NOMO-1 (cell line): ENCODE data around the gene COASY.
"Not testable (repeated sequence)": the region's sequence is repeated elsewhere in the genome, so short reads cannot be mapped to it uniquely, and the experiment has no call there.

Source experiments
- DNase-seq, 2 experiments: peaks; one replicate each; lab custom pipeline; 2025; ENCODE audit not compliant: unreplicated experiment in 2 of 2; lab: John Stamatoyannopoulos, UW

COASY gene

DNA sequence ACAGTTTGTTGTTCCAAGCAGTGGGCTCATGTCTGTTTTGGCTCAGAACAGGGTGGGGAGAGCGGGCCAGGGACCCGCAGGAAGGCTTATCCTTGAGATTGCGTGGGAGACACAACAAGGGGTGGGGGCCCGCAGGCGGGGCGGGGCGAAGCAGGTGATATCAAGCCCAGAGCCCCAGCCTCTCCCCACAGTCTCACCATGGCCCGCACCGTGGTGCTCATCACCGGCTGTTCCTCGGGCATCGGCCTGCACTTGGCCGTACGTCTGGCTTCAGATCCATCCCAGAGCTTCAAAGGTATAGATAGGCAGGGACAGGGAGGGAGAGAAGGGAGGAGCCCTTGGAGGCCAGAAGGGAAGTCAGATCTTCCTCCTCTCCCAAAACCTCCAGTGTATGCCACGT is 9.2 kb upstream of the COASY start, which contains the start of gene HSD17B1:
HSD17B1 (plus strand) TSS at position 188 of the 400 bp plus-strand sequence; CDS start at position 199, 11 bp downstream.
- DNase-seq = not testable (repeated sequence)

DNA sequence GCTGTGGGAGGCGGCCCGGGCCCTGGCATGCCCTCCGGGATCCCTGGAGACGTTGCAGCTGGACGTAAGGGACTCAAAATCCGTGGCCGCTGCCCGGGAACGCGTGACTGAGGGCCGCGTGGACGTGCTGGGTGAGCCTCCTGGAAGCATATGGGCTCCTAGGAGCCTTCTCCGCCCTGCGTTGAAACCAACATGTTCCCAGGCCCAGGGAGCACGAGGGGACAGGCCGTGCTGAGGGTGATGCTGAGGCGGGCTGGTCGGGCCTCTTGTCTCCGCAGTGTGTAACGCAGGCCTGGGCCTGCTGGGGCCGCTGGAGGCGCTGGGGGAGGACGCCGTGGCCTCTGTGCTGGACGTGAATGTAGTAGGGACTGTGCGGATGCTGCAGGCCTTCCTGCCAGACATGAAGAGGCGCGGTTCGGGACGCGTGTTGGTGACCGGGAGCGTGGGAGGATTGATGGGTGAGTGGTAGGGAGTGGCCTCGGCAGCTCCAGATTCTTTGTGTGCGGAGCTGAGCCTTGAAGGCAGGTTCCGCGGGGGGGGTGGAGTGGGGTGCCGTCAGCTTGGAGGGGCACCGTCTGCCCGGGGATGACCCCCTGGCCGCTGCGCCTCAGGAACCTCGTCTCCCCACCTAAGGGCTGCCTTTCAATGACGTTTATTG is 8.7 kb upstream of the COASY start:
- DNase-seq = no peak

DNA sequence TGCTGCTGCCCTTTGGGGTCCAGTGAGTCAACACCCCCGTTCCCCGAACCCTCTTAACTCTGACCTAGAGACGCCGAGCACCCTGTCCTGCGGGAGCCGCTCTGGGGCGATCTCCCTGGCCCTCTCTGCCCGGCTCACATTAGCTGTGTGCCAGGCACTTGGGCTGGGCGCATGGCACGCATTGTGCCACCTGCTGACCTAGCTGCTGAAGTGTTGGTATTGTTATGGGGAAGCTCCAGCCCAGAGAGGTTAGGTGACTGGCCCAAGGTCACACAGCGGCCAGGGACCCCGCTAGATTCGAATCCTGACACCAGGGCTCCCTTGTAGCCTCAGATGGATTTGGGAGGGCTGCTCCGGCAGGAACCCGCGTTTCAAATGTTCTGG is 8.1 kb upstream of the COASY start:
- no peak for DNase-seq

DNA sequence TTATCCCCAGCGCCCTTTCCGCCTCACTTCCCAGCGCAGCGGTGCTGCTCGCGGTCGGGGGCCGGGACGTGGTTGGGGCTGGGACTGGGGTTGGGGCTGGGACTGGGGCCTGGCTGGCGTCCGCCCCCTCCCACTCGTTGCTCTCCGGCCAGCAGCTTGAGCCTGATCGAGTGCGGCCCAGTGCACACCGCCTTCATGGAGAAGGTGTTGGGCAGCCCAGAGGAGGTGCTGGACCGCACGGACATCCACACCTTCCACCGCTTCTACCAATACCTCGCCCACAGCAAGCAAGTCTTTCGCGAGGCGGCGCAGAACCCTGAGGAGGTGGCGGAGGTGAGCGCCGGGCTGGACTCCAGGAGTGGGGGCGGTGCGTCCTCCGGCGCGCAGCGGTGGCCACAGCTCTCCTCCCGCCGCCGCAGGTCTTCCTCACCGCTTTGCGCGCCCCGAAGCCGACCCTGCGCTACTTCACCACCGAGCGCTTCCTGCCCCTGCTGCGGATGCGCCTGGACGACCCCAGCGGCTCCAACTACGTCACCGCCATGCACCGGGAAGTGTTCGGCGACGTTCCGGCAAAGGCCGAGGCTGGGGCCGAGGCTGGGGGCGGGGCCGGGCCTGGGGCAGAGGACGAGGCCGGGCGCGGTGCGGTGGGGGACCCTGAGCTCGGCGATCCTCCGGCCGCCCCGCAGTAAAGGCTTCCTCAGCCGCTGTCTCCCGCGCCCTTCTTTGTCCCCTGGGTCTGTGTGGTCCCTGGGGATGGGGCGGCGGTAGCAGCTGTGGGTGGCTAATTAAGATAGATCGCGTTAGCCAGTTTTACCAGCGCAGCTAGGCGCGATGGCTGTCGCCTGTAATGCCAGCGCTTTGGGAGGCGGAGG is 7.5 kb upstream of the COASY start:
- peak; percentile 73 to 94 for DNase-seq

DNA sequence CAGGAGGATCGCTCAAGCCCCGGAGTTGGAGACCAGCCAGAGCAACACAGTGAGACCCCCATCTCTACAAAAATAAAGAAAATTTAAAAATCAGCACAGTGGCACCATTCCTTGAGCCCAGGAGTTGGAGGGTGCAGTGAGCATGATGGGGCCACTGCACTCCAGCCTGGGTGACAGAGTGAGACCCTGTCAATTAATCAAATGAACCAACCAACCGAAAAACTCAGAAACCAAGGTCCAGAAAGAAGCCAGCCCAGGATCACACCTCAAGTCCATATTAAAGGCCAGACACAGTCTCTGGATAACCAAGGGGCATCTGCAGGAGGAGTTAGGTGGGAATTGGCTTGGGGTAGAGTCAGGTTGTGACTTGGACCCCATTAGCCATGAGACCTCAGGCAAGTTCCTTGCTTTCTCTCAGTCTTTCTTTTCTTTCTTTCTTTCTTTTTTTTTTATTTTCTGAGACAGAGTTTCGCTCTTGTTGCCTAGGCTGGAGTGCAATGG is 6.8 kb upstream of the COASY start:
- DNase-seq = no peak

DNA sequence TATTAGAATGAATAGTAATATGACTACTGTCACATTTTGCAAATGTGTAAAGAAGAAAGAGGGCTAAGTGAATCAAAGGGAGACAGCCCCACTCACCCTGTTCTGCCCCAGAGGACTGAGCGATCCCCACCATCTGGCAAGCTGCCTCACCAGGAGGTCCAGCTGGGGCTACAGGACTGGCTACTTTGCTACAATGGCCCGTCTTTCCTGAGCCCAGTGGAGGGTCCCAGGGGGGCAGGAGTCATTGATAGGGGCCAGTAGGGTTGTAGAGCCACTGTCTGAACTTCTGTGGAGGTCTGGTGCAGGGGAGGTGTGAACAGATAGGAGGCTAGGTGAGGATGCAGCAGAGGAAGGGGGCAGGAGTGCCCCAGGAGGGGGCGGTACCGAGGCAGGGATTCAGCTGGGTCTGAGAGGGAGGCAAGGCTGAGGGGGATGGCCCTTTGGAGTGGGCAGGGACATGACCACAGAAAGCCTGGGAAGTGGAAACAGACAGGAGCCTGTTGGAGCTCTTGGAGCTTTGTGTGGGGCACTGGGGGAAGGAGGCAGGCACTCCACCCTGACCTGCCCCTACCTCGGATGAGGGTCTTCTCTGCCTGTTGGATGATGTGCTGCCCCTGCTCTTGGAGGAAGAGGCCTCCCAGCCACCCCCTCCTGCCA is 5.9 kb upstream of the COASY start:
- DNase-seq = not testable (repeated sequence)

DNA sequence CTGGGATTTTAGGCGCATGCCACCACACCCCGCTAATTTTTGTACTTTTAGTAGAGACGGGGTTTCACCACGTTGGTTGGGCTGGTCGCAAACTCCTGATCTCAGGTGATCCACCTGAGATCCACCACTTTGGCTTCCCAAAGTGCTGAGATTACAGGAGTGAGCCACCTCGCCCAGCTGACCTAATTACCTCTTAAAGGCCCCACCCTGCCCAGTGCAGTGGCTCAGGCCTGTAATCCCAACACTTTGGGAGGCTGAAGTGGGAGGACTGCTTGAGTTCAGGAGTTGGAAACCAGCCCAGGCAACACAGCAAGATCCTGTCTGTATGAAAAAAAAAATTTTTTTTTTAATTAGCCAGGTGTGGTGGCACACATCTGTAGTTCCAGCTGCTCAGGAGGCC is 2.9 kb upstream of the COASY start:
- no peak for DNase-seq

DNA sequence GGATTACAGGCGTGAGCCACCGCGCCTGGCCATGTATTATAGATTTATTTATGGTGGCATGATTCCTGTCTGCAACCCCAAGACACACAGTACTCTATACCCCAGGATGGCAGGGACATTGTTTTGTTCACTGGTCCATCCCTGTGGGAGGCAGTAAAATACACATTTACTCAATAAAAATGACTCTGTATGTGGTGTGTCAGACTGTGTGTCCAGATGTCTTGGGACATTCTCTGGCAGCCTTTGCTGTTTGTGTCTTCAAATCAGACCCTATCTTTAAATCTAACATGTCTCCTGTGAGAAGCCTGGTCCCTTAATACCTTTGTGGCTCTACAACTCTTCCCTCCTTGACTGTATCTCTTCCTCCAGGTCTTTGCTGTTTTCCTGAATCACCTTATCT is 1.7 kb upstream of the COASY start:
- no peak for DNase-seq

DNA sequence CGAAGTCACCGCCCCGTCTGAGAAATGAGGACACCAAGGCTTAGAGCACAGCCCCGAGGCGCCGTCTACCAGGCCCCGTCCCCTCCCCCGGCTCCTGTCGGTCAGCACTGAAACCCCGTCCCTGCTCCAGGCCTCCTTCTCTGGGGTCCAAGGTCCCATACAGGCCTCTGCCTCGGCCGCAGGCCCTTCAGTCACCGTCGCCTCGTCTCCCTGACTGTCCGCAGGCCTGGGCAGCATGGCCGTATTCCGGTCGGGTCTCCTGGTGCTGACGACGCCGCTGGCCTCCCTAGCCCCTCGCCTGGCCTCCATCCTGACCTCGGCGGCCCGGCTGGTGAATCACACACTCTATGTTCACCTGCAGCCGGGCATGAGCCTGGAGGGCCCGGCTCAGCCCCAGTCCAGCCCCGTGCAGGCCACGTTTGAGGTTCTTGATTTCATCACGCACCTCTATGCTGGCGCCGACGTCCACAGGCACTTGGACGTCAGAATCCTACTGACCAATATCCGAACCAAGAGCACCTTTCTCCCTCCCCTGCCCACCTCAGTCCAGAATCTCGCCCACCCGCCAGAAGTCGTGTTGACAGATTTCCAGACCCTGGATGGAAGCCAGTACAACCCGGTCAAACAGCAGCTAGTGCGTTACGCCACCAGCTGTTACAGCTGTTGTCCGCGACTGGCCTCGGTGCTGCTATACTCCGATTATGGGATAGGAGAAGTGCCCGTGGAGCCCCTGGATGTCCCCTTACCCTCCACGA is 617 bp downstream of the COASY start:
- DNase-seq = peak in 1 of 2 experiments; percentile 34

DNA sequence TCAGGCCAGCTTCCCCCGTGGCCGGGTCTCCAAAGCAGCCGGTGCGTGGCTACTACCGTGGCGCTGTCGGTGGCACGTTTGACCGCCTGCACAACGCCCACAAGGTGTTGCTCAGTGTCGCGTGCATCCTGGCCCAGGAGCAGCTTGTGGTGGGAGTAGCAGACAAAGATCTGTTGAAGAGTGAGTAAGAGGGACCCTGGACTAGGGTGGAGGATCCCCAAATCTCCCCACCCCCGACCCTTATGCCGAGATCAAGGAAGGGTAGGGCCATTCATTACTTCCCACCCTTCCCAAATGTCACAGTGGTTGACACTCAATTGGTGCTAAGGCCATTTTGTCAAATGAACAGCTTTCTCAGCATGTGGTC is 1.2 kb downstream of the COASY start:
- no peak for DNase-seq

DNA sequence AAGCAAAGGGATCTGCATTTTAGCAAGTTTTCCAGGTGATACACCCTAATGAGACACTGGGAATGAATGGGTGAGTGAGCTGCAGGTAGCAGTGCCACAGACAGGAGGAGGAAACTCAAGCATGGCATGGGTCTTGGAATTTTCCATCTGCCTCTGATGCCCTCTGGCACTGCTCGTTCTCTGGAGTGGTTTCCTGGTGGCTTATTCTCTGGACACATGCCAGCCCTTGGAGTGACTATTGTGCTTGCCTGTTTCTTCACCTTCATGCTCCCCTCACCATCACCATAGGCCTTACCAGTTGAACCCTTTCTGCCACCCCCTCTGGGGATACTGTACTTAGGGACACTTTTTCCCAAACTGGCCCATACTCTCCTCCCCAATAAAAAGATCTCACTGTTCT is 1.6 kb downstream of the COASY start:
- no peak for DNase-seq

DNA sequence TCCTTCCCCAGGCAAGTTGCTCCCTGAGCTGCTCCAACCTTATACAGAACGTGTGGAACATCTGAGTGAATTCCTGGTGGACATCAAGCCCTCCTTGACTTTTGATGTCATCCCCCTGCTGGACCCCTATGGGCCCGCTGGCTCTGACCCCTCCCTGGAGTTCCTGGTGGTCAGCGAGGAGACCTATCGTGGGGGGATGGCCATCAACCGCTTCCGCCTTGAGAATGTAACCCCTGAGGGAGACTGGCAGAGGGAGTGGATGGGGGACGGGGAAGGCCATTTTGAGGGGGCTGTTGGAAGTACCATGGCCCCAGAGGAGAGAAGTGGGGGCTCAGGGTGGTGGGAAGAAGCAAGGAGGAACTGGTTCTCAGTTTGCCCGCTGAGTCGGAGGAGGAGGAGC is 2.0 kb downstream of the COASY start:
- DNase-seq = no peak

DNA sequence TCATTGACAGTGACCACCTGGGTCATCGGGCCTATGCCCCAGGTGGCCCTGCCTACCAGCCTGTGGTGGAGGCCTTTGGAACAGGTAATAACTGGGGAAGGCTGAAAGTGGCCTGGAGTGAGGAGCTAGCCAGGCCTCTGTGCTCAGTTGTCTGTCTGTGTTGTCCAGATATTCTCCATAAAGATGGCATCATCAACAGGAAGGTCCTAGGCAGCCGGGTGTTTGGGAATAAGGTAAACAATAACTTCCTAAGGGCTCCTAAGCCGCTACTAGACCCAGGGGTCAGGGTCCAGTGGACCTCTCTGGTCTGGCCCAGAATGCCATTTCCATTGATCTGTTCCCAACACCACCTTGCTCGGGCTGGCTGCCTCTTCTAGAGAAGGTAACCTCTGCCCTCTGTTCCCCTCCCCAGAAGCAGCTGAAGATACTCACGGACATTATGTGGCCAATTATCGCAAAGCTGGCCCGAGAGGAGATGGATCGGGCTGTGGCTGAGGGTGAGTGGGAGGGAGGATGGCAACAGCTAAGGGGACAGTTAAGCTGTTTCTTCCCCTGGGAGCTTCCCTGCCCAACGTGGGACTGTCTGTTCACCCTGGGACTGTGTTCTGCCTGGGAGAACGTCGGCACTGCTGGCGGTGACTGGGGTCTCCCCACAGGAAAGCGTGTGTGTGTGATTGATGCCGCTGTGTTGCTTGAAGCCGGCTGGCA is 3.0 kb downstream of the COASY start:
- no peak for DNase-seq

DNA sequence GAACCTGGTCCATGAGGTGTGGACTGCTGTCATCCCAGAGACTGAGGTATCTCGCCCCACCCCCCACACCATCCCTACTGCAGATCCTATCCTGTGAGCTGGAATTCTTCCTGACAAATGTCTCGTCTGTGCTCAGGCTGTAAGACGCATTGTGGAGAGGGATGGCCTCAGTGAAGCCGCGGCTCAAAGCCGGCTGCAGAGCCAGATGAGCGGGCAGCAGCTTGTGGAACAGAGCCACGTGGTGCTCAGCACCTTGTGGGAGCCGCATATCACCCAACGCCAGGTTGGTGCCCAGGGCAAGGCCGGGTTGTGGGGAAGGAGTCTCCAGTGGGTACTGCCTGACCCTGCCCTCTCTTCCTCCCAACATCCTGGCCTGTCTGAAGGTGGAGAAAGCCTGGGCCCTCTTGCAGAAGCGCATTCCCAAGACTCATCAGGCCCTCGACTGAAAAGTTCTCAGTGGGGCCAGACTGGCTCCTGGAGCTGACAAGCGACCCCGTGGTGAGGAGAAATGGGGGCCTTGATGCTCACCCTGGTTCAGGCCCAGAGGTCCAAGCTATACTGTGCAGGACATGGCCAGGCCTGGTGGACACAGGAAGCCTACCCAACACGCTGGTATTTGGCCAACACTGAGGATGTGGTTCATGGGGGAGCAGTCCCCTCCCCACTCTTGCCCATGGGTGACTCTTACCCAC is 3.7 kb downstream of the COASY start:
- DNase-seq = no peak

DNA sequence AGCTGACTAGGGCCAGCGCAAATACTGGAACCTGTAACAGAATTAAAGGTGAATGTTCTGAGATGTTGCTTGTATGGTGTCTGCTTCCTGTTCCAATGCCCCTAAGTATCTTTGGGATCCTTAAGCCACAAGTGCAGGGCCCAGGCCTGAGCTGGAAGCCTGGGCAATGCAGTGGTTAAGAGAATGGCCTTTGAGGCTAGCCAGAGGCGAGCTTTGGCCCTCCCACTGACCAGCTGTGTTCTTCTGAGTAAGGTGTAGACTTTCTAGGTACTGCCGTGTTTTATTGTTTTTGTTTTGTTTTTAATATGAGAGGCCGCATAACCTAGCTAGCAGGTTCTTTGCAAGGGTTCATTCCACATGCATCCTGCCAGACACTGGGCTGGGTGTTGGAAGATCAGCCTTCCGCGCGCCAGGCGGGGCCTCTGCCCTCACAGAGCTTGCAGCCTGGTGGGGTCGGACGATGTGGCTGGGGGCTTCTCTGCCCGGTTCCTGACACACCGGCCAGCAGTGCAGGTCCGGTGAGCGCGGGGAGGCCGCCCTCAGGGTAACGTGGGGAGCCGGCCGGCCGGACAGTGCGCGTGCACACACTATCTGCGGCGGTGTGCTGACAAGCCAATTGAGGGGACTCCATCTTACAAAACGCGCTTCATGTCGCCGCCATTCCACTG is 4.4 kb downstream of the COASY start:
- no peak for DNase-seq

DNA sequence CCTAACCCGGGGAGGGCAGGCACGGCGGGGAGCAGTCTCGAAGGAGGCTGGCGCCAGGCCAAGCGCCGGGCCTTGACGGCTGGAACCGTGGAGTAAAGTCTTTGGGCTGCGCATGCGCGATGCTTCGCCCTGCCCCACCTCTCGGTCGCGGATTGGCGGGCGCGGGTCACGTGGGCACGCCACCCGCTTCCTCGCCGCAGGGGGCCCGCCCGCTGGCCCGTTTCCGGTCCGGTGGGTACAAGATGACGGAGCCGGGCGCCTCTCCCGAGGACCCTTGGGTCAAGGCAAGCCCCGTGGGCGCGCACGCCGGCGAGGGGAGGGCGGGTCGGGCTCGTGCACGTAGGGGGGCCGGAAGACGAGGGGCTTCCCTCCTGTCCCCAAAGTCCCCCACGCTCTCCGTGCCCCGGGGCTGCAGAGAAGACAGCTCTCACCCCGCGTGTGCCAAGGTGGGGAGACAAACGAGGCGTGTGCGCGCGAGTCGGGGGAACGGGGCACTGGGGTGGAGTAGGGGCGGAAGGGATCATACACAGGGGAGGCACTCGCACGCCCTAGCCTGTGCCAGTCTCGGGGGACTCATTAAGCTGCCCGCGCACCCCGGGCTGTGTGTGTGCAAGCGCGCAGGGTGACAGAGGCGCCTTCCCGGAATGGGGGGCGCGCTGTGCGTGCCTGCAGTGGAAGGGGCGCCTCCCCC is 5.1 kb downstream of the COASY start, which contains the start of gene MLX:
MLX (plus strand) TSS at position 218 of the 691 bp plus-strand sequence; CDS start at position 243, 25 bp downstream.
- peak; percentile 84 to 87 for DNase-seq

DNA sequence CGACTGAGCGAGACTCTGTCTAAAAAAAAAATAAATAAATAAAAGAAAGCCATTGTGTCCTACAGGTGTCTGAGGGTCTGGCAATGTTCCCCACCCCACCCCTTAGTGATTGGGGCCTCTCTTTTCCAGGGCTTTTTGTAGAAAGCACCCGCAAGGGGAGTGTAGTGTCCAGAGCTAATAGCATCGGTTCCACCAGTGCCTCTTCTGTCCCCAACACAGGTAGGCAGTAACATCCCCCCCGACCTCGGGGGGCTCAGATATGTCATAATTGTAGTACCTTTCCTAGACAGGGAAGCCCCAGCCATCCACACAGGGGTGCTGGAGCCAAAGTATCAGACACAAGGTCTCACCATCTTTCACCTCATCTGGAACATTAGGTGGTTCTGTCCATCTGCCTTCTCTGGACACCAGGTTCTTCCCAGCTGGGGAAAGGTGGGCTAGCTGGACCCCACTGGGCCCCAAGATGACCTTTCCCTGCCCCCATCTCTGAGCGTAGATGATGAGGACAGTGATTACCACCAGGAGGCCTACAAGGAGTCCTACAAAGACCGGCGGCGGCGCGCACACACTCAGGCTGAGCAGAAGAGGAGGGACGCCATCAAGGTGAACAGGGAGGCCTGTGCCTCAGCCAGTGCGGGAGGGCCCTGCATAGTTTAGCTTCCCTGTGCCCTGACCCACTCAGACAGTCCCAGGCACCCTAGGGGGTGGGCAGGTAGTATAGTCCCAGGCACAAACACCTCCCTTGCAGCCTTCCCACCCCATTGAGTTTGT is 6.6 kb downstream of the COASY start:
- DNase-seq = no peak
